SJSA1 (cell line): Measurements from ENCODE around the gene ADGRV1. TPM values are rescaled to one million over a fixed set of nuclear protein-coding genes. Genes with fewer than 3 reads are reported as not detected.
"Not testable (repeated sequence)": the region's sequence is repeated elsewhere in the genome, so short reads cannot be mapped to it uniquely, and the experiment has no call there.

ENCODE experiments used
- DNase-seq, 2 experiments: peaks; one replicate each; pipeline ENCODE4 v3.0.0-alpha.2; 2015 to 2020; ENCODE audit warnings: low spot score in 2 of 2, low read depth in 1 of 2
- H3K27ac ChIP-seq: fragments of 250-450 bp; sonication (Bioruptor Pico); 2 replicates; pipeline ENCODE4 v1.5.1; 2020; ENCODE audit warnings: mild to moderate bottlenecking, moderate library complexity
- H3K27me3 ChIP-seq: fragments of 250-450 bp; sonication (Bioruptor Pico); replicated peaks from 2 replicates; pipeline ENCODE4 v1.5.1; 2020; ENCODE audit warnings: mild to moderate bottlenecking, moderate library complexity
- H3K36me3 ChIP-seq: fragments of 250-450 bp; sonication (Bioruptor Pico); 2 replicates; pipeline ENCODE4 v1.5.1; 2020; ENCODE audit warnings: mild to moderate bottlenecking
- H3K4me1 ChIP-seq: fragments of 250-450 bp; sonication (Bioruptor Pico); replicated peaks from 2 replicates; pipeline ENCODE4 v1.6.1; 2021; ENCODE audit warnings: mild to moderate bottlenecking
- H3K4me3 ChIP-seq: fragments of 250-450 bp; sonication (Bioruptor Pico); 2 replicates; pipeline ENCODE4 v1.5.1; 2020; ENCODE audit warnings: mild to moderate bottlenecking
- H3K9me3 ChIP-seq: fragments of 250-450 bp; sonication (Bioruptor Pico); replicated peaks from 2 replicates; pipeline ENCODE4 v1.5.1; 2020; ENCODE audit warnings: mild to moderate bottlenecking
- total RNA-seq: library from RNA; depleted of rRNA; stranded (reverse); fragments of >200 nt; shearing (Covaris generic); gene quantifications from 2 replicates; pipeline ENCODE4 v1.2.3, GENCODE V29; 2014

ADGRV1 gene
- total RNA-seq, 1 experiment from 2014 or later, result 0.13 TPM

DNA sequence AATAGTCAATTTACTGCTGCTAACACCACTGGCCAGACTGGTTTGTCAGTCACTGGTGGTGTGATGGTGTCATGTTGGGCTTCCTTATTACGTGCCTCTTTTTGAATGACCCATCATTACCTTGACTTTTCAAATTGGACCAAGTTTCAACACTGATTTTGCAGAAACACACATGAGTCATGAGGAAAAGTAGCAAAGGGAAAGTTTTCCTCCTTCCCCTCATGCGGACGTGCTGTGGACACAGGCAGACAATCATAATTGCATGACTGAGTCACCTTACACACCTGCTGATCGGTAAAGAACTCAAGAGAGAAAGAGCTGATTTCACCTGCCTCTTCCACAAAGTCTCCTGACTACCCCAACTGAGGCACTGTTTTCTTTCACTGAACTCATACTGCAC lies 500.0 kb downstream of the ADGRV1 start:
- no peak overlapping the region for H3K4me3 ChIP-seq
- H3K4me1 ChIP-seq, result no peaks in the 10 kb centered on the region
- H3K27ac ChIP-seq, result no peak overlapping the region
- H3K27me3 ChIP-seq, result no peaks in the 10 kb centered on the region
- H3K9me3 ChIP-seq, result no peaks in the 10 kb centered on the region
- DNase-seq, result no peak
- no peaks in the 10 kb centered on the region for H3K36me3 ChIP-seq

DNA sequence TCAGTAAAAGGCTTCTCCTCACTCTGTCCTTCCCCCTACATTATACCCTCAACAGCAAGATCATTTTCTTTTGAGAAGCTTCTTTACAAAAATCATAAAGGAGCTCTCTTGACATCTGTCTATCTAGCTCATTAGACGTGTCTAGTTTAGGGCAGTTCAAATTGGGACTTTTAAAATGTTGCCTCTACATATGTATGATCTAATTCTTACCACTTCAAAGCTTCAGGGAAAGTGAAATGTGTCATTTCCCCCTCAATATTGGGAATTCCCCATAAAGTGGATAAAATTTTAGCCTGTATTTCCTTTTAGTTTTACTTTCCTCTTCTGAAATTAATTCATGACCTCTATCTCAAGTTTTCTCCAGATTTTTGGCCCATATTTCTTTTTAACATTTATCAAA lies 500.8 kb downstream of the ADGRV1 start:
- H3K4me1 ChIP-seq, result no peaks in the 10 kb centered on the region
- H3K9me3 ChIP-seq, result no peaks in the 10 kb centered on the region
- DNase-seq, result no peak
- H3K27ac ChIP-seq, result no peak overlapping the region
- H3K27me3 ChIP-seq, result no peaks in the 10 kb centered on the region
- H3K4me3 ChIP-seq, result no peak overlapping the region
- no peaks in the 10 kb centered on the region for H3K36me3 ChIP-seq

DNA sequence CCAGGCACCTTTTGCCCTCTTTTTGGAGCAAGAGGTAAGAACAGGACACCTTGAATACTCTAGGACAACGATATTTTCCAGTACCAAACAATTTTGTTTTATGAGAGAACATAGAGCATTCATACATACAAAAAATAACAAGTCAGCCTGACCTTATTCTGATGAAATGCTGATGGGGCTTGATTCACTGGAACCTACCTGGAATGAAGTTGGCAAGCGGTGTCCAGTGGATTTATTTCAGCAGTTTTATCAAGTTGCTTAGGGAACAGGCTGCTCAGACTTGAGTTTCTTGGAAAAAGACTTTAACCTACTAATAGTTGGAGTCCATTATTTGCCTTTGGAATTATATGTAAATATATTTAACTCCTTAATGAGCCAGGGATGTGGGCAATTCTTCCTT lies 502.5 kb downstream of the ADGRV1 start:
- Histone ChIP-seq H3K4me1 (no peaks in the 10 kb centered on the region), H3K27me3 (no peaks in the 10 kb centered on the region), H3K9me3 (no peaks in the 10 kb centered on the region), H3K36me3 (no peaks in the 10 kb centered on the region), H3K4me3 (no peak overlapping the region), H3K27ac (no peak overlapping the region)
- no peak for DNase-seq

DNA sequence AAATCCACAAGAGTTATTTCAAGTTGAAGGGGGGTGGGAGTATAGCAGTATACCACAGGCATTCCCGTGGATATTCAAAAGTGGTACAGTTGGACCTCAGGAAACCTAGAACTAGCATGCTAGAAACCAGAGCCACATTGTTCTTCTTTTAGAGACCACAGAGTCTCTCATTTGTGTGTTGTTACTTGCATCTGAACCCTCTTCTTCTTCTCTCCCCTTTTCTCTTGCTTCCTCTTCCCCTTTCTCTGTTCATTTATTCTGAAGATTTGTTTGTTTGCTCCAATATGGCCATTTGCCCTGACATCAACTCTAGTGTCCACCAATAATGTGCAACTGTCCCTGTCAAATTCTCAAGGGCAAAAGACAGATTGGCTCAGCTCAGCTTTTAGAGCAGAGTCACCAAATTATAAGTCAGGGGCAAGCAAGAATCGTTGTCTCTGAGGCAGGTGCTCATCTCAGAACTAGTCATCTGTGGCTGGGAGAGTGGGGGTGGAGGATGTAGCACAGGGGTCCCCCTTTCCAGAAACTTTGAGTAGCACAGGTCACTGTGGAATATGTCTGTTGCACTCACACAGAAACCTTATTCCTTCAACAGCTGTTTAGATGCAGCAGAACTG lies 503.5 kb downstream of the ADGRV1 start:
- no peak overlapping the region for H3K27ac ChIP-seq

DNA sequence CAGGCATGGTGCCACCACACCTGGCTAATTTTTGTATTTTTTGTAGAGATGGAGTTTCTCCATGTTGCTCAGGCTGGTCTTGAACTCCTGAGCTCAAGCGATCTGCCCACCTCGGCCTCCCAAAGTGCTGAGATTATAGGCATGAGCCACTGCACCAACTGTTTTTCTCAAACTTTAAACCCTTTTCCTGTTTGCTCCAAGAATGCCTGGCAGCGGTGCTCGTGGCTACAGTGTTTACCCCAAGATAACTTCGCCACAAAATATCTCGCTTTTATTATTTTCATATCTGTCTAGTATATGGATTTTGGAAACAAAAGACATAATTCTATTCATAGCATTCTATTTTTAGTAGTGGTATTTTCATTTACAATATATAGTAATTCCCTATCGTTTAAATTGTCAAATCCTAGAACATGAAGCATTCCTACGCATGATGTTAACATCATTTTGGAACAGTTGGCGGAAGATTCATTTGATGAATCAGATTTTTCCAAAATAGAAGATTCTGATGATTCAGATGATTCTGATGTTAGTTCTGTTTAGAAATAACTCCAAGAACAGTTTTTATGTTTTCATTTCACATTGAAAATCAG lies 504.6 kb downstream of the ADGRV1 start:
- not testable (repeated sequence) for H3K36me3 ChIP-seq, H3K9me3 ChIP-seq, H3K4me3 ChIP-seq, DNase-seq, H3K27ac ChIP-seq, H3K4me1 ChIP-seq, H3K27me3 ChIP-seq

More for the DNA sequence above, 503.5 kb downstream of the ADGRV1 start:
- Histone ChIP-seq H3K4me1 (no peaks in the 10 kb centered on the region), H3K27me3 (no peaks in the 10 kb centered on the region), H3K36me3 (no peaks in the 10 kb centered on the region), H3K4me3 (no peak overlapping the region), H3K9me3 (no peaks in the 10 kb centered on the region)
- DNase-seq, result no peak

DNA sequence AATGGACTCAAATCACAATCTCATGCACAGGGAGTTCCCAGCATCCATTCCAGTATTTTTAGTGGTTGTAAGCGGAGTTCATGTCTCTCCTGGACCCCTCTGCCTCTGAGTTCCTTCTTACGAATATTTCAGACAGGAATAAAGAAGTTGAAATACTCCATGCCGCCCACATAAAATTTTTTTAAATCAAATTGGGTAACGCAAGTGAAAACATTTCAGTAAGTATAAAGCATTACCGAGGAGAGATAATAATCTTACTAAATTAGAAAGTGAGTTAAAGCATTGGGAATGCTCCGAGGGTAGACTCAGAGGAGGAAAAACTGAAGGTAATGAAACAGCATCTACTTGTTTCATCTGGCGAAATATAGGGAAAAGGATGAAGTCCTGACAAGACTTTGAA lies 506.9 kb downstream of the ADGRV1 start:
- no peak for DNase-seq
- no peaks in the 10 kb centered on the region for H3K36me3 ChIP-seq
- no peak overlapping the region for H3K4me3 ChIP-seq
- H3K4me1 ChIP-seq, result no peaks in the 10 kb centered on the region
- H3K27ac ChIP-seq, result no peak overlapping the region
- no peaks in the 10 kb centered on the region for H3K9me3 ChIP-seq
- no peaks in the 10 kb centered on the region for H3K27me3 ChIP-seq

DNA sequence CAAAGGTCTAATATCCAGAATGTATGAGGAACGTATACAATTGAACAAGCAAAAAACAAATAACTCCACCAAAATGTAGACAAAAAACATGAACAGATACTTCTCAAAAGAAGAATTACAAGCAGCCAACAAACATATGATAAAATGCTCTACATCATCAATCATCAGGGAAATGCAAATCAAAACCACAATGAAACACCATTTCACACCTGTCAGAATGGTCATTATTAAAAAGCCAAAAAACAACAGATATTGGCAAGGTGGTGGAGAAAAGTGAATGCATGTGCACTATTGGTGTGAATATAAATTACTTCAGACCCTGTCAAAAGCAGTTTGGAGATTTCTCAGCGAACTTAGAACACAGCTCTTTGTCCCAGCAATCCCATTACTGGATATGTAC lies 510.8 kb downstream of the ADGRV1 start:
- DNase-seq, result no peak
- Histone ChIP-seq H3K27me3 (no peaks in the 10 kb centered on the region), H3K4me3 (no peak overlapping the region), H3K27ac (no peak overlapping the region), H3K4me1 (no peaks in the 10 kb centered on the region), H3K36me3 (no peaks in the 10 kb centered on the region), H3K9me3 (no peaks in the 10 kb centered on the region)

DNA sequence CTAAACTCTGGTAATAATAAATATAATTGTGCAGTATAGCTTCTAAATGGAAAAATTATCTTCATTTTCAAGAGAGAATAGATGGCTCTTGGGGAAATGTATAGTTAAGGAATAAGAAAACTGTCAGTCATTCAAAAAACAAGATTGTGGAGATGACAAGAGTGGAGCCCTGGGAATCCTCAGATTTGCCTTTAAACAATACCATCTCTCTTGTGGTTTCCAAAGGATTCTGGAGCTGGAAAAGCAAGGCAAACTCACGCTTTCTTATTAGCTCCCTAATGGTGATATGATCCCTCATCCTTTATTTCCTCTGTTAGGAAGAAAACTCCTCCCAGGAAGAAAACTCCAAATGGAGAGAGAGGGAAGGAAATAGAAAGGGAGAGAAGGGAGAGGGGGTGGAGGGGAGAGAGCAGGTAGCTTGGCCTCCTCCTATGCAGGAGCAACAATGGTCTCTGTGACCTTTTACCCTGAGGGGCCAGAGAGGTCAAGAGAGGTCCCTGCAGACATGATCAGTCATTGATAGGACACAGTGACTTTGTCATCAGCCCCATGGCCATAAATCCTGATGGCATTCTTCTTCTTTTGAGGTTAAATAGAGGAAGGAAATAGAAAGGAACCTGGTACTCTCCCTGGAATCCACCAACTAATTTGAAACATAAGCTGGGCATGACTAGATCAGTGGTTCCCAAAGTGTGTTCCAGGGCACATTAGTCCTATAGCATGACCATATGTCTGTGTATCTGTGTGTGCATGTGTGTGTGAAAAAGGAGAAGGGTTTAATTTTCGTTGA lies 512.4 kb downstream of the ADGRV1 start:
- H3K27me3 ChIP-seq, result no peaks in the 10 kb centered on the region
- H3K36me3 ChIP-seq, result no peaks in the 10 kb centered on the region
- DNase-seq, result no peak
- H3K27ac ChIP-seq, result no peak overlapping the region
- no peaks in the 10 kb centered on the region for H3K4me1 ChIP-seq
- H3K9me3 ChIP-seq, result no peaks in the 10 kb centered on the region
- no peak overlapping the region for H3K4me3 ChIP-seq

DNA sequence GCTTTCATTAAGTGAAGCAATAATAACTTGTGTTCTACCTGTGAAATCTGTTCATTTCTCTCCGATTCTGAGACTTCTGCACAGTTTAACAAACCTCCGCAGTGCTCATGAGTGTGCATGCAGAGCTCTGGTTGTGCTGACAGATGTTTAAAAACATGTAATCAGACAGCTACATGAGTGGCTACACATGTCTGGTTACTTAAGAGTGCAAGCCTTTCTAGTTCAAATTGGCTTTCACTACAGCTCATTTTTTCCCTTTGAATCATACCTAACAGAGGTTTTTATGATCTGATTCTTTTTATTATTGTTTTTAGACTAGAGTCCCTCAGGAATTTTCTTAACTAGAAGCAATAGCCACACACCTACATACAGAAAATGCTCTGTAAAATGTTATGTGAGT lies 514.3 kb downstream of the ADGRV1 start:
- no peak overlapping the region for H3K27ac ChIP-seq

DNA sequence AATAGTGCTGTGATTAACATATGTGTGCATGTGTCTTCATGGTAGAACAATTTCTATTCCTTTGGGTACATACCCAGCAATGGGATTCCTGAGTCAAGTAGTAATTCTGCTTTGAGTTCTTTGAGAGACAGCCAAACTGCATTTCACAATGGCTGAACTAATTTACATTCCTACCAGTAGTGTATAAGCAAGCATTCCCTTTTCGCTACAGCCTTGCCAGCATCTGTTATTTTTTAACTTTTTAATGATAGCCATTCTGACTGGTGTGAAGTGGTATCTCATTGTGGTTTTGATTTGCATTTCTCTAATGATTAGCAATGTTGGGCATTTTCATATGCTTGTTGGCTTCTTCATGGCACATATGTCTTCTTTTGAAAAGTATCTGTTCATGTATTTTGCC lies 516.0 kb downstream of the ADGRV1 start:
- Histone ChIP-seq H3K4me3 (no peak overlapping the region), H3K9me3 (no peaks in the 10 kb centered on the region), H3K36me3 (no peaks in the 10 kb centered on the region), H3K27ac (no peak overlapping the region), H3K4me1 (no peaks in the 10 kb centered on the region), H3K27me3 (no peaks in the 10 kb centered on the region)
- no peak for DNase-seq

More for the DNA sequence above, 514.3 kb downstream of the ADGRV1 start:
- Histone ChIP-seq H3K36me3 (no peaks in the 10 kb centered on the region), H3K9me3 (no peaks in the 10 kb centered on the region), H3K27me3 (no peaks in the 10 kb centered on the region), H3K4me3 (no peak overlapping the region), H3K4me1 (no peaks in the 10 kb centered on the region)
- no peak for DNase-seq

DNA sequence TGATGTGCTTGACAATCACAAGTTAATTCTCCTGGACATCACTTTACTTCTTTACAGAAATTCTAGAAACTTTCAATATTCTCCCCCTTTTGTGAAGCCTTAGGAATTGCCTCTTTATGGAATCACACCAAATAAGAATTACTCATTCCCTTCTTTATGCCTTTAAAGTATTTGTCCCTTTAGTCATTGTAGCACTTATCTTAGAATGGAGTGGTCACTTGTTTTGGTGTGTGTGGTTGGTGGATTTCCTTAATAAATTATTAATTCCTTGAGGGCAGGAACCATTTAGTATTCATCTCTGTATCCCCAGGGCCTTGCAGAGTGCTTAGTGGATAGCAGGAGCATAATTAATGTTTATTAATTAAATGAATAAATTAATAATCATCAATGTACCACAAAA lies 517.5 kb downstream of the ADGRV1 start:
- Histone ChIP-seq H3K36me3 (no peaks in the 10 kb centered on the region), H3K9me3 (no peaks in the 10 kb centered on the region), H3K4me3 (no peak overlapping the region), H3K27me3 (no peaks in the 10 kb centered on the region), H3K4me1 (no peaks in the 10 kb centered on the region), H3K27ac (no peak overlapping the region)
- no peak for DNase-seq

DNA sequence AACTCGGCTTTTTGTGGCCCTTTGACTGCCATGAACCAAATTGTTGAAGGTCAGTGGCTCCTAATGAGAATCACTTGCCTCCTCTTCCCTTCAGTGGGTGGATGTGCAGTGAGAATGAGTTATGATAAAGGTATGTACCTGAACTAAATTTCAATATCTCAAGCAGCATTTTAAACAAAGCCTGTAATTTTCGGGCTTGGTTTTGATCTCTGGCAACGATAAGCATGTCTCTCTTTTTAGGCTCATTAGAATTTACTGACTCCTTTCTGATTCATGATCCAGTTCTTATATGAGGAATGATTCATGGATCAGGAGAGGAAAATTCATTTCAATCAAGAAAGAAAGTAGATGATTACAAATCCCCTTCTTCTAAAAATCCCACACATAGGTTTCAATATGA lies 519.0 kb downstream of the ADGRV1 start:
- Histone ChIP-seq H3K4me1 (no peaks in the 10 kb centered on the region), H3K4me3 (no peak overlapping the region), H3K27ac (no peak overlapping the region), H3K9me3 (no peaks in the 10 kb centered on the region), H3K36me3 (no peaks in the 10 kb centered on the region), H3K27me3 (no peaks in the 10 kb centered on the region)
- DNase-seq, result no peak

DNA sequence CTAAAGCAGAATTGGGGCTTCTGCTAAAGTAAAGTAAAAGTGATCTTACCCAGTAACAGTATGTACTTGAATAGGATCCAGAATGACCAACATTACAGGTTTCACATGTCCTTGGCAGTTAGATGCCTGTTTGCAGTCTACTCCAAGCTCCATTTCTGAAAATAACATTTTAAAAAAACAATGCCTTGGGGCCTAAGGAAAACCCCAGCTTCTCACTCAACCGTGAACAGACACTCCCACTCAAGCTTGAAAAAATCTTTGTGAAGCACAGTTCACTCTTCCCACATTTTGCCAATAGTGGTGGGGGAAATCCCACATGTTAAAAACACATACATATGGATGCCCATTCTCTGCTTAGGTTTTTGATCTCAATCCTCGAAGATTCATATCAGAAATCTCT lies 520.4 kb downstream of the ADGRV1 start:
- Histone ChIP-seq H3K9me3 (no peaks in the 10 kb centered on the region), H3K4me1 (no peaks in the 10 kb centered on the region), H3K4me3 (no peak overlapping the region), H3K27me3 (no peaks in the 10 kb centered on the region), H3K27ac (no peak overlapping the region), H3K36me3 (no peaks in the 10 kb centered on the region)
- DNase-seq, result no peak

DNA sequence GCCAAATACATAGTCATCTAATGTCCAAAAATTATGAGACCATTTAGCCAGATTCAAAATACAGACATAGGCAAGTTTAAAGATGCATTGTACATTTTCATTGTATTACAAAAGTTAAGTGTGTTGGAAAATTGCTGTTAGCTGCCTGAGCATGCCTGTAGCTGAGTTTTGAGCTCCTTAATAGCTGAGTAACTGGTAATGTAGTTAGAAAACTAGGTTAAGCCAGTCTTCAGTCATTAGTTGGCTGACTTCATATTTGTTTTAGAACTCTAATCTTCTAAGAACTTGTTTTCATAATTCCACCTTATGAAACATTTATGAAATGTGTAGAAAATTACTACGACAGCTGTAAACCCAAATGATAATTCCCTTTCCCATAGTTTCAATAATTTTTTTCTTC lies 531.2 kb downstream of the ADGRV1 start:
- no peak overlapping the region for H3K4me3 ChIP-seq
- no peaks in the 10 kb centered on the region for H3K27me3 ChIP-seq

More for the DNA sequence above, 531.2 kb downstream of the ADGRV1 start:
- Histone ChIP-seq H3K36me3 (no peaks in the 10 kb centered on the region), H3K4me1 (no peaks in the 10 kb centered on the region), H3K27ac (no peak overlapping the region), H3K9me3 (no peaks in the 10 kb centered on the region)
- DNase-seq, result no peak
